OCI-LY3 (cell line): ENCODE measurements around the gene CNGB1.

Experiments
- CTCF ChIP-seq: fragments of 200-600, 300-600 bp; sonication (generic); IDR thresholded peaks from 2 replicates; pipeline ENCODE4 v1.5.1; 2014; ENCODE audit warnings: antibody characterized with exemption, low read length, low read depth
- EZH2phosphoT487 ChIP-seq: fragments of 200-600 bp; shearing (Covaris generic); IDR thresholded peaks from 2 replicates; pipeline ENCODE4 v1.6.1; 2018; ENCODE audit warnings: antibody characterized with exemption, mixed run types, low read depth

GRCh38 chr16:57867000-57867561 lies 103.8 kb downstream of the CNGB1 start:
- no peak for TF ChIP-seq CTCF
- TF ChIP-seq EZH2phosphoT487: no peak
